ENCODE measurements around the gene PPARD.
A peak's percentile ranks its signal among the peaks of the same experiment; 100 is the strongest.
"Not testable (repeated sequence)": the region's sequence is repeated elsewhere in the genome, so short reads cannot be mapped to it uniquely, and the experiment has no call there.

The PPARD gene

DNA sequence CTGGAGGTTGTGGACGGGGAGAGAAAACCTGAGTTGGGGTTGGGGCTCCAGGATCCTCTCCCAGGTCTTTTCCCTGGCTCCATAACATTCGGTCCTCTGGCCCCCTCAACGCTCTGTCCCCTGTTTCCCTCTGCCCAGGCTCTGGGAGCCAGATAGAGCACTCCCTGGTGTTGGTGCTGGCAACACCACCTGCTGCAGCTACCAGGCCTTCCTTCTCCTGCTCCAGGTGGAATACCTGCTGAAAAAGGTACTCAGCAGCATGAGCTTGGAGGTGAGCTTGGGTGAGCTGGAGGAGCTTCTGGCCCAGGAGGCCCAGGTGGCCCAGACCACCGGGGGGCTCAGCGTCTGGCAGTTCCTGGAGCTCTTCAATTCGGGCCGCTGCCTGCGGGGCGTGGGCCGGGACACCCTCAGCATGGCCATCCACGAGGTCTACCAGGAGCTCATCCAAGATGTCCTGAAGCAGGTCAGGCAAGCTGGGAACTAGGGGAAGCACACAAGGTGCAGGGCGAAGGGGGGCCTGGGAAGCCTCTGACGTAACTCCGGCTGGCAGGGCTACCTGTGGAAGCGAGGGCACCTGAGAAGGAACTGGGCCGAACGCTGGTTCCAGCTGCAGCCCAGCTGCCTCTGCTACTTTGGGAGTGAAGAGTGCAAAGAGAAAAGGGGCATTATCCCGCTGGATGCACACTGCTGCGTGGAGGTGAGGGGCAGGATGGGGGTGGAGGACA is 30.1 kb upstream of the PPARD start:
- DNase-seq (ENCODE audit: low read depth in 2 of 2): no peak

DNA sequence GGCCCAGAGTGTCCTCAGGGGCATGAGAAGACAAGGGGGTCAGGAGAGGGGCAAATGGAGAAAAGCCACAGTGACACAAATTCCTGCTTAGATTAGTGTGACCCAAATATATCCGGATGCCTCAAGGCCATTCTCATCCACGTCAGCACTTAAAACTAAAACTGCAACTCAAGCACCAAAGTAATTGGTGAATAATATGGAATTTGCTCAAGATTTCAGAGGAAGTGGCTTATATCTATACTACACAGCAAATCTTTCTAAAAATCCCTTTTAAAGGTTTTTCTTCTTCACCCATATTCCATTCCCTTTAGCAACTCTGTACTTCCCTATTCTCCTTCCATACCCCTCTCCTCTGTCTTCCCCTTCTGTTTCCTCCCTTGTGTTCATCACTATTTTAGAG is 29.6 kb upstream of the PPARD start:
- no peak for DNase-seq (ENCODE audit: low read depth in 2 of 2)

DNA sequence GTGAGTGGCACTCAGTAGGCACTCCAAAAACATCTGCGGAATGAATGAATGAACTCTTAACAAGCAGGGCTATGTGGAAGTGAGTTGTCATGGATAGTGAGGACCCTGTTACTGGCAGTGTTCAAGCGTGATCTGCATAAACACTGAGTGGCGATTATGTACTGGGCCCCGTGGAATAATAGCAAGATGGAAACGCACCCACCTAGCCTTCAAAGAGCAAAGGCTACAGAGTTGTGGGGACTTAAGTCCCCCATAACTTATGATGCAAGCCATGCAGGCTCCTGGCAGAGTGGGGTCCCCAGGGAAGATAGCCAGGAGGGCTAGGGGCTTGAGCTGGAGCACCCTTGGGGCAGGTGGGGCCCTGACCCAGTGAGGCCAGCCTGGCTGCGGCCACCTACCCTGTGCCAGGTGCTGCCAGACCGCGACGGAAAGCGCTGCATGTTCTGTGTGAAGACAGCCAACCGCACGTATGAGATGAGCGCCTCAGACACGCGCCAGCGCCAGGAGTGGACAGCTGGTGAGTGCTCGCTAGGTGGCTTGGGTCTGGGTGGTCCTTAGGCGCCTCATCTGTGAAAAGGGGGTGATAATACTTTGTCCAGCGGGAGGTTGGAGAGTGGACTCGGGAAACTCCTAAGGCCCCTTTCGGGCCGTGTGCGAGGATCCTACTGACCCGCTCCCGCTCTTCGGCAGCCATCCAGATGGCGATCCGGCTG is 24.7 kb upstream of the PPARD start:
- no peak for DNase-seq (ENCODE audit: low read depth in 2 of 2)

DNA sequence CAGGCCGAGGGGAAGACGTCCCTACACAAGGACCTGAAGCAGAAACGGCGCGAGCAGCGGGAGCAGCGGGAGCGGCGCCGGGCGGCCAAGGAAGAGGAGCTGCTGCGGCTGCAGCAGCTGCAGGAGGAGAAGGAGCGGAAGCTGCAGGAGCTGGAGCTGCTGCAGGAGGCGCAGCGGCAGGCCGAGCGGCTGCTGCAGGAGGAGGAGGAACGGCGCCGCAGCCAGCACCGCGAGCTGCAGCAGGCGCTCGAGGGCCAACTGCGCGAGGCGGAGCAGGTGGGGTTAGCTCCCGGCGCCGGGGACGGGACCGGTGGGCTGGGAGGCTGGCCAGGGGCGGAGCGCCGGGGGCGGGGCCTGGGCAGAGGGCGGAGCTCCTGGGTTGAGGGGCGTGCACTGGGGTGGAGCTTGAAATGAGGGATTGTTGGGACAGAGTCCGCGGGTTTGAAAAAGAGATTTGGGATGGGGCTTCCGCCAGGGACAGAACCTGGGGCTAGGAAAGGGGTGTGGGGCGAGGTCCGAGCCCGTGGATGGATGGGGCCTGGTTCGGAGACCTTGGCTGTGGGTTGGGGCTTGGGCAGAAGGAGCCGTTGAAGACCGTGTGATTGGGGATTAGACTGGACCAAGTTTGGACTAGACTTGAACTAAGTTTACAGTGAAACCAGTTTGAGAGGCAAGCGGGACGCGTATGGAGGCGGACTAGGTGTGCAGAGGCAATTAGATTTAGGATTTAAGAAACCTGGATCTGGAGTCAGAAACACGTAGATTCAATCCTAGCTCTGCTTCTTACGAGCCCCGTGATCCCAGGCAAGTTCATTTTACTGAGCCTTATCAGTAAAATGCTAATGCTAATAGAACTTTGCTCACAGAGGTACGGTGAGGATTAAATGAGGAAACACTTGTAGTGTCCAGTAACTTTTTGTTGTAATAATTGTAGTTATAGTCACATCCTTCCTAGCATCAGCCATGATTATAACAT is 23.9 kb upstream of the PPARD start:
- peak; percentile 33 to 42 for DNase-seq (ENCODE audit: low read depth in 2 of 2)

DNA sequence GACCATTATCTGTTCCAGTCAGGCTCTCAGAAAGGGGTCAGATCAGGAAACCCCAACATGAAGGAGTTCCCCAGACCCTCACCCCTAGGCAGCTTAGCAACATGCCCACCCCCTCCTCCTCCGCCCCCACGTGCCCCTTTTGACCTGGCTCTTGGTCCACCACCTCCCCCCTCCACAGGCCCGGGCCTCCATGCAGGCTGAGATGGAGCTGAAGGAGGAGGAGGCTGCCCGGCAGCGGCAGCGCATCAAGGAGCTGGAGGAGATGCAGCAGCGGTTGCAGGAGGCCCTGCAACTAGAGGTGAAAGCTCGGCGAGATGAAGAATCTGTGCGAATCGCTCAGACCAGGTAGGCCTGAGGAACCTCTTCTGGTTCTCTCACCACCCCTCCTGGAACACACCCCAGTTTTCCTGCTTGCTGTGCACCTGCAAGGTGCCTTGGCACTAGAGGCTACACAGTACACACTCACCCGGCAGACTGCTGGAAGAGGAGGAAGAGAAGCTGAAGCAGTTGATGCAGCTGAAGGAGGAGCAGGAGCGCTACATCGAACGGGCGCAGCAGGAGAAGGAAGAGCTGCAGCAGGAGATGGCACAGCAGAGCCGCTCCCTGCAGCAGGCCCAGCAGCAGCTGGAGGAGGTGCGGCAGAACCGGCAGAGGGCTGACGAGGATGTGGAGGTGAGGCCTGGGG is 22.9 kb upstream of the PPARD start:
- no peak for DNase-seq (ENCODE audit: low read depth in 2 of 2)

DNA sequence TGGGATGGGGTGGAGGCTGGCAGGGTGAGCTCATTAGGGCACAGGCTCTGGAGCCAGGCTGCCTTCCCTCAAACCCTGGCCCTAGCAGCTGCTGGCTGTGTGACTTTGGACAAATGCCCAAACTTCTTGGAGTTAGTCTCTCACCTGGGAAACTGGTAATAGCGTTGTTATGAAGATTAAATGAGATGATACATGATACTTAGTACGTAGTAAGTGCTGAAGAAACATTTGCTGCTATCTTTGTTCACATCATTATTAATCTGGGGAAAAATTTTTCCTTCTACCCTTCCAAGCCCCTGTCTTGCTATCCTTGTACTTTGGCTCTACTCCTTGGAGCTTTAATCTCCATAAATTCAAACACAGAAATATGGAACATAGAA is 22.3 kb upstream of the PPARD start:
- DNase-seq (ENCODE audit: low read depth in 2 of 2): no peak

DNA sequence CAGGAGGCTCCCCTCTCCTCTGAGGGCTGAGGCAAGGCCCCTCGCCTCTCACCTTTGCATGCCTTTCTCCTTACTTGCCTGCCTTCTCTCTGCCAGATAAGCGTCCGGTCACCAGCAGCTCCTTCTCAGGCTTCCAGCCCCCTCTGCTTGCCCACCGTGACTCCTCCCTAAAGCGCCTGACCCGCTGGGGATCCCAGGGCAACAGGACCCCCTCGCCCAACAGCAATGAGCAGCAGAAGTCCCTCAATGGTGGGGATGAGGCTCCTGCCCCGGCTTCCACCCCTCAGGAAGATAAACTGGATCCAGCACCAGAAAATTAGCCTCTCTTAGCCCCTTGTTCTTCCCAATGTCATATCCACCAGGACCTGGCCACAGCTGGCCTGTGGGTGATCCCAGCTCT is 21.3 kb upstream of the PPARD start:
- no peak for DNase-seq (ENCODE audit: low read depth in 2 of 2)

DNA sequence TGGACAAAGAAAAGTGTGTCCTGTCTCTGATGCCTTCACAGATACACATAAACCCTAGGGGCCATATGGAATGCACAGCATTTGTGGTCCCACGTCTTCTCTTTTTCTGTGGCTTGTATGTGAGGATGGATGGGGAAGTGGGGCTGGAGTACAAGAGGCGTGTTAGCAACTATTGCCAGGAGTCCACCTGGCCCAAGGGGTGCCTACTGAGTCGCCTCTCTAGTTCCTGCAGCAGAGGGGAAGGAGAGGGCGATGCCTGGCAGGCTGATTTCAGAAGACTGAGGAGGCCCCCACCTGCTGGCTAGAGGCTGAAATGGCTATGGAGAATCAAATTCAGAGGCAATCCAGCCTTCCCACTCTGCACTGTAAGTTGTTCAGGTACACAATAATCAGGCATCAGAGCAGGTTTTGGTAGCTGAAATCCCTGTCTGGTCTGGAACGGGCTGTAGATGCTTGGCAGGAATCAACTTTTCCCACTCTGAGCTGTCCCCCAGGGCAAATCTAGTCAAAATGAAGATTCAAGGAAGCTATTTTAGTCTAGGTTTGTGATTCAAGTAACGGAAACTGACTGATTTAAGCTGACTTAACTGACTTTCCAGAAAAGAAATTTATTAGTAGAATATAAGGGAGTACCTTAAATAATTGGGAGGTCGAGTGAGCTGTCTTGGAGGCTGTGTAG is 14.9 kb upstream of the PPARD start:
- DNase-seq (ENCODE audit: low read depth in 2 of 2): no peak

DNA sequence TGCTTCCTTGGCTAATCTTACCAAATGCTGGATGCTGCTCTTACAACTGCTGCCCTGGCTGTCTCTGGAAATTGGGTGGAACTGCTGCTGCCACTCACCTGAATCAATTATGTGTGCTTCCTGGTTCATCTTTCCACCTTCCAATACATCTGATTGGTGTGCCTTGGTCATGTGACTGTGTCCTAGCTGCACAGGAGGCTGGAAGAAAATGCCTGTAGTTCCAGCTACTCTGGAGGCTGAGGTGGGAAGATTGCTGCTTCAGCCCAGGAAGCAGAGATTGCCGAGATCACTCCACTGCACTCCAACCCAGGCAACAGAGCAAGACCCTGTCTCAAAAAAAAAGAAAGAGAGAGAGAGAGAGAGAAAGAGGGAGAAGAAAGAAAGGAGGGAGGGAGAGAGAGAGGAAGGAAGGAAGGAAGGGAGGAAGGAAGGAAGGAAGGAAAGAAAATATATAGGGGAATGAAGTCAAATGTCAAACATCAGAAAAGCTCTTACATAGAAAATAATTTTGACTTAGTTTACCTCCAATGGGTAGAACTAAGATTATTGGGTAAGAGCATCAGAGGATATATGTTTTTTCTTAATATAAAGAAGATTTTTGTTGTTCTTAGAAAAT is 14.1 kb upstream of the PPARD start:
- DNase-seq (ENCODE audit: low read depth in 2 of 2): no peak

DNA sequence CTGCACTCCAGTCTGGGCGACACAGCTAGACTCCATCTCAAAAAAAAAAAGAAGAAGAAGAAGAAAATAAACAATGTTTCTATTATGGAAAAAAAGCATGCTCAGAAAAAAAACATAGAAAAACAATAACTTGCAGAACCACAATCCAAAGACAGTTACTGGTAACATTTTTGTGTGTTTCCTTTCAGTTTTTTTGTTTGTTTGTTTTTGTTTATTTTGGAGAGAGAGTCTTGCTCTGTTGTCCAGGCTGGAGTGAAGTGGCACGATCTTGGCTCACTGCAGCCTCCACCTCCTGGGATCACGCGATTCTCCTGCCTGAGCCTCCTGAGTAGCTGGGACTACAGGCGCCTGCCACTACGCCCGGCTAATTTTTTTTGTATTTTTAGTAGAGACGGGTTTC is 13.4 kb upstream of the PPARD start:
- DNase-seq (ENCODE audit: low read depth in 2 of 2): not testable (repeated sequence)

DNA sequence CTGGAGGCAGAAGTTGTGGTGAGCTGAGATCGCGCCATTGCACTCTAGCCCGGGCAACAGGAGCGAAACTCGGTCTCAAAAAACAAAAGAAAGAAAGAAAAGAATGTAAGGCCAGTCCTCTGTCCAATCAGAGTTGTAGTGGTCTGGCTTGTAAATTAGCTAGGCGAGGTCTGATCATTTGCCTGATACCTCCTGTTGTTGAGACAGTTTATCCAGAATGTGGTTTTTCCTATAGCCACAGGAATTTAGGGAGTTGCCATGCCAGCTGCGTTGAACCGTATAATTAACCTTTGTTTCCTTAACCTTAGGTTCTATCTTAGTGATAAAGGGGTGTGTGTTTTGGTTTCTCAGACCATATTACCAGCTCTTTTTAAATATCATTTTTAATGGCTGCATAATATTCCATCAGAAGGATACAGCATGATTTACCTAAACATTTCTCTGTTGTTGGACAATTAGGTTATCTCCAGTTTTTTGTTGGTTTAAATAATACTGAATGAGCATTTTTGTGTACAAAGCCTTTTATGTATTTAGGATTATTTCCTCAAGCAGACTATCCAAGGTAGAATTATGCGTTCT is 11.7 kb upstream of the PPARD start:
- no peak for DNase-seq (ENCODE audit: low read depth in 2 of 2)

DNA sequence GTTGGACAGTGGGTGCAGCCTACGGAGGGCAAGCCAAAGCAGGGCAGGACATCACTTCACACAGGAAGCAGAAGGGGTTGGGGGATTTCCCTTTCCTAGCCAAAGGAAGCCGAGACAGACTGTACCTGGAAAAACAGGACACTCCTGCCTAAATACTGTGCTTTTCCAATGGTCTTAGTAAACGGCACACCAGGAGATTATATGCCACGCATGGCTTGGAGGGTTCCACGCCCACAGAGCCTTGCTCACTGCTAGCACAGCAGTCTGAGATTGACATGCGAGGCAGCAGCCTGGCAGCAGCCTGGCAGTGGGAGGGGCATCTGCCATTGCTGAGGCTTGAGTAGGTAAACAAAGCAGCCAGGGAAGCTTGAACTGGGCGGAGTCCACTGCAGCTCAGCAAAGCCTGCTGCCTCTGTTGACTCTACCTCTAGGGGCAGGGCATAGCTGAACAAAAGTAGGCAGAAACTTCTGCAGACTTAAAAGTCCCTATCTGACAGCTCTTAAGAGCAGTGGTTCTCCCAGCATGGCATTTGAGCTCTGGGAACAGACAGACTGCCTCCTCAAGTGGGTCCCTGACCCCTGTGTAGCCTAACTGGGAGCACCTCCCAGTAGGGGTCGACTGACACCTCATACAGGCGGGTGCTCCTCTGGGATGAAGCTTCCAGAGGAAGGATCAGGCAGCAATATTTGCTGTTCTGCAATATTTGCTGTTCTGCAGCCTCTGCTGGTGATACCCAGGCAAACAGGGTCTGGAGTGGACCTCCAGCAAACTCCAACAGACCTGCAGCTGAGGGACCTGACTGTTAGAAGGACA is 10.1 kb upstream of the PPARD start:
- not testable (repeated sequence) for DNase-seq (ENCODE audit: low read depth in 2 of 2)

DNA sequence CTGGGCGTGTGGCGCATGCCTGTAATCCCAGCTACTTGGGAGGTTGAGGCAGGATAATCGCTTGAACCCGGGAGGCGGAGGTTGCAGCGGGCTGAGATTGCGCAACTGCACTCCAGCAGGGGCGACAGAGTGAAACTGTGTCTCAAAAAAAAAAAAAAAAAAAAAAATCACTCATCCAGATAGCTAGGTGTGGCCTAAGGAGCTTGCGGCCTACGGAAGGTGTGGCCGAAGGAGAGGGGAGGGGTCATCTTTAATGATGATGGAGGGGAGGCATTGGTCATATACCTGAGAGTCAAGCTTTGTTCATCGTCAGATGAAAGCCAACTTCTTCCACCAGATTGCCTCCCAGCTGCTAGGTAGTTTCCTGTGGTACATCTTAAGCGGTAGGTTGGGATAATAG is 801 bp upstream of the PPARD start:
- DNase-seq (ENCODE audit: low read depth in 2 of 2): no peak

DNA sequence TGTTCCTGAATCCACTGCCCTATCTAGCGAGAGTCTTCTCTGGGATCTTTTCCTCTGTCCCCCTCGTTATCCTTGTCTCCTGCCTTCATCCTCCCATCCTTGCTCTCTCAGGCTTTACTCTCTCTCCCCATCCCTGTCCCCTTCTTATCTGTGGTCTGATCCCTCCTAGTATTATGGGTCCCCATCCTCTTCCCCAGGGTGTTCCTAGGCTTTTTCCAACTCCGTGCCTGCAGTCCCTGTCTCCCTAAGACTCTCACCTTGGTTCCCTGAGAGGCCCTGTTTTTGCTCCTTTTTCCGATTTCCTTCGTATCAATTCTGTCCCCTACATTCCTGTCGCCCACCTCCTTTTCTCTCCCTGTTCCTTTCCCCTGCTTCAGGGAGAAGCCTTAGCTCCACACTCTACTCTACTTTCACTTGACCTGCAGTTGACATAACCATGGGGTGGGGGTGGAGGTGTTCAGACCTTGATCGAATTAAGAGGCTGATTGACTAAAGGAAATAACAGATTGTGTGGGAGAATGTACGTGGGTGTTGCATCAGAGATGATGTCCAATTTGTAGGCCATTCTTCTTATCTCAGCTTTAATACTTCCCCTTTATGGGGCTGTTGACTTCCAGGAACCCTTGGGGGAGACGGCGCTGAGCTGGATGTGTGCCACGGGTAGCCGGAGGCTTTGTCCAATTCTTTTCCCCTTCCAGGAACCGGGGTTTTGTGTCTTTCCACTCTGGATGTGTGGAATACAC is 905 bp downstream of the PPARD start:
- DNase-seq (ENCODE audit: low read depth in 2 of 2): no peak

DNA sequence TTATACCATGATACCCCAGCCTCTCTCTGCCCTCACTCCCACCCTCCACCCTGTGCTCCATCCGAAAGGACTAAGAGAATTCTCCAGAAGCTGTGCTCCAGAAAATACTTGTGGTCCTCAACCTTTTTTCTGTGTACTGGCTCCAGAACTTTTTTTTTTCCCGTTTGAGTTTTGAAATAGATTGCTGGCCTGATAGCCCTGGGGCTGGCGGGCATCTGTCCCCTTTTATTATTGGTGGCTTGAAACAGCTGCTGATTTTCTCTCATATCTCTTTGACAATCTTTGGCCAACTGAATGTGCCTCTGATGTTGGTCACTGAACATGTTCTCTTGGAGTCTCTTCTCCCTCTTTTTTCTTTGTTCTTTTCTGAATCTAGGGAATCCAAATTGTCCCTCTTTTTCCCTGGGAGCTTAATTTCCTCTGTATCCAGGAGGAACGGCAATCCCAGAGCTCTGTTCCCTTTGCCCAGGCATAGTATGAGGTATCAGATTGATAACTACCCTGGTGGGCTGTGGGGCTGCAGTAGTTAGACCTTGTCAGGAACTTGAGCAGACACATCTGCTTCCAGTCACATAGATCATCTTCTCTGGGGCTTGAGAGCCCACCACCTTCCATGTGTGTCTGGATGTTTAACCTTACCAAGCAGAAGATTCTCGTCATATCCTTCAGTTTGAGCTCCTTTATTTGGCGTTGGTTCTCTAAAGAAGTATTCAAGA is 1.6 kb downstream of the PPARD start:
- DNase-seq (ENCODE audit: low read depth in 2 of 2): no peak

DNA sequence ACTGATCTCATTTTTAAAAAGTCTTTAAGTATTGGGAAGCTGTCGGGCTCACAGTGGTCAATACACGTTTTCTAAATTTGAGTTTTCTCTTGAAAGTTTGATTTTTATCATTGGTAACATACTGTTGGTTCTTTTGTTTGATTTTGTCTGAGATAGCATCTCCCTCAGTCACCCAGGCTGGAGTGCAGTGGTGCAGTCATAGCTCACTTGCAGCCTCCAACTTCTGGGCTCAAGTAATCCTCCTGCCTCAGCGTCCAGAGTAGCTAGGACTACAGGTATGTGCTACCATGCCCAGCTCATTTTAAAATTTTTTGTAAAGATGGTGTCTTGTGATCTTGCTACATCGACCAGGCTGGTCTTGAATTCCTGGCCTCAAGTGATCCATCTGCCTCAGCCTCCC is 9.1 kb downstream of the PPARD start:
- DNase-seq (ENCODE audit: low read depth in 2 of 2): no peak

DNA sequence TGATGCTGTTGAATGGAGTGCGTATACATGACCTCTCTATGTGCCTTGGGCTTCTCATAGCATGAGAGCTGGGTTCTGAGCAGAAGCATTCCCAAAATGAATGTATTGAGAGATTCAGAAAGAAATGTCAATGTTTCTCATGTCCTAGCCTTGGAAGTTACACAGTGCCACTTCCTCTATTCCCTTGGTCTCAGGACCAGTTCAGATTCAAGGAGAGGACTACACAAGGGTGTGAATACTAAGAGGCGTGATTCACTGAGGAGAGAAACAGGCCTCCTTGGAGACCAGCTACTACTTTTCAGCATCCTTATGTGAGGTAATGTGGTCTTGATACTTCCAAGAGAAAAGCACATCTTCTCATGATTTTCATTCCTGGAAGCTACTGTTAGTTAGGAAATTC is 10.4 kb downstream of the PPARD start:
- DNase-seq (ENCODE audit: low read depth in 2 of 2): no peak

Measured in fibroblast of skin of left biceps (primary cell).